ENCODE results near the gene ZFYVE16. TPM values are rescaled to one million over a fixed set of nuclear protein-coding genes. Genes with fewer than 3 reads are reported as not detected.
A peak's percentile ranks its signal among the peaks of the same experiment; 100 is the strongest.
"Not testable (repeated sequence)": the region's sequence is repeated elsewhere in the genome, so short reads cannot be mapped to it uniquely, and the experiment has no call there.

ZFYVE16 gene
- total RNA-seq, 1 experiment from 2014 or later: 21.9 TPM

GRCh38 chr5:80487829-80488721 is 80.2 kb downstream of the ZFYVE16 start, which contains the start of gene FAM151B:
Gene FAM151B (plus strand): TSS chr5:80488100. CDS start chr5:80488124, 24 bp downstream.
- peak; percentile 97 for DNase-seq (ENCODE audit: low read depth)

GRCh38 chr5:80491296-80491695 is 83.4 kb downstream of the ZFYVE16 start:
- no peak for DNase-seq (ENCODE audit: low read depth)

GRCh38 chr5:80492741-80493140 is 84.9 kb downstream of the ZFYVE16 start:
- DNase-seq (ENCODE audit: low read depth): no peak

- not testable (repeated sequence) for DNase-seq (ENCODE audit: low read depth)
Observed at GRCh38 chr5:80493443-80493842, 85.6 kb downstream of the ZFYVE16 start.

- no peak for DNase-seq (ENCODE audit: low read depth)
Observed at GRCh38 chr5:80495891-80496290, 88.0 kb downstream of the ZFYVE16 start.

GRCh38 chr5:80502800-80503199 is 94.9 kb downstream of the ZFYVE16 start:
- DNase-seq (ENCODE audit: low read depth): no peak

- no peak for DNase-seq (ENCODE audit: low read depth)
Observed at GRCh38 chr5:80503641-80504040, 95.8 kb downstream of the ZFYVE16 start.

- DNase-seq (ENCODE audit: low read depth): no peak
Observed at GRCh38 chr5:80504833-80505232, 97.0 kb downstream of the ZFYVE16 start.

GRCh38 chr5:80507663-80508062 is 99.8 kb downstream of the ZFYVE16 start:
- no peak for DNase-seq (ENCODE audit: low read depth)

- DNase-seq (ENCODE audit: low read depth): no peak
Observed at GRCh38 chr5:80508844-80509243, 101.0 kb downstream of the ZFYVE16 start.

GRCh38 chr5:80509362-80509761 is 101.5 kb downstream of the ZFYVE16 start:
- no peak for DNase-seq (ENCODE audit: low read depth)

GRCh38 chr5:80516826-80517225 is 109.0 kb downstream of the ZFYVE16 start:
- peak; percentile 89 for DNase-seq (ENCODE audit: low read depth)

Other genes with a start within 250 kb of the ZFYVE16 start
- gene SERINC5, start 152.0 kb upstream of the ZFYVE16 start, total RNA-seq (2014; rRNA removed; shearing (Covaris generic)): 8.9 and 13.5 TPM in 2 replicates
- not detected in 2 replicates for gene SPZ1, start 88.1 kb upstream of the ZFYVE16 start, total RNA-seq (2014; rRNA removed; shearing (Covaris generic))
- gene FAM151B, start 80.0 kb downstream of the ZFYVE16 start, total RNA-seq (2014; rRNA removed; shearing (Covaris generic)): 1.6 TPM in 1 of 2 replicates, not detected in the other
- gene ANKRD34B, start 162.2 kb downstream of the ZFYVE16 start, total RNA-seq (2014; rRNA removed; shearing (Covaris generic)): not detected in 2 replicates
- 5.6 and 10.1 TPM in 2 replicates for gene MSH3, start 246.6 kb downstream of the ZFYVE16 start, total RNA-seq (2014; rRNA removed; shearing (Covaris generic))
- 77.8 and 80.5 TPM in 2 replicates for gene DHFR, start 246.9 kb downstream of the ZFYVE16 start, total RNA-seq (2014; rRNA removed; shearing (Covaris generic))

Data from M059J (cell line).